HG03280 (cell line): ENCODE measurements around the gene MGAT5B.

ENCODE experiments used
- ATAC-seq: cut with Tn5 transposase; IDR thresholded peaks from one replicate; pipeline ENCODE4 v1.9.1; 2021; ENCODE audit warnings: mild to moderate bottlenecking, moderate library complexity; ENCODE audit not compliant: unreplicated experiment

The MGAT5B gene

GRCh38 chr17:76878568-76878967 is 10.4 kb downstream of the MGAT5B start:
- ATAC-seq = no peak

DNA sequence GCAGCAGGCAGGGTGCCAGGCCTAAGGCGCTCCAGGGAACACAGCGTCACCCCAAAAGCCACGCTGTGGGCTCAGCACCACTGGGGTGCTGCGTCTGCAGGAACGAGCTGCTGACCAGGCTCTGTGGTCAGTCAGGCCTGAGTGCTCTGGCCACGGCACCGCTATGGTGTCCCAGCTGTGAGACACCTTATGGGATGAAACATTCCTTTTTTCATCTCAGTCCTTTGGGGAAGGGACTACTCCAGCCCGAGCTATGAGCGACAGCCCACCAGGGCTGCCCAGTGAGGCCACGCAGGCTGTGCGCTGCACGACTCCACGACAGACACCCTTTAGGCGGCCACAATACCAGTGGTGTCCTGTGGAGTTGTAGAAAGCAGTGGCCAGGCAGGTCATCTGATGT is 11.1 kb downstream of the MGAT5B start:
- ATAC-seq = no peak

DNA sequence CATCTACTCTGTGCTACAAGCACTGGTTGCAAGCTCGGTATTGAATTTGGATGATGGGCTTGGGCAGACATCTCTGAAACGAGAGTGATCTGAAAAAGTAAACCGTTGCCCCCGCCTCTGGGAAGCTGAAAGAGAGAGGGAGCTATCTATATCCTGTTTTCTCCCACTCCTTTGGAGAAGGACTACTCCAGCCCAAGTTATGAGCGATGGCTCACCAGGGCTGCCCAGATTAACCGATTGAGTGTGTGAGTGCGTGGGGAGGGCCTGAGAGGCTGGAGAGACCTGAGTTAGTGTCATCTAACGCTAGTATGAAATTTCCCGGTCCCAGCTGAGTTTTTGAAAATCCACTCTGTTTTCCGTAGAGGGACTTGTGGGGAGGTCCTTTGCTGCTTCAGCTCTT is 11.5 kb downstream of the MGAT5B start:
- no peak for ATAC-seq

DNA sequence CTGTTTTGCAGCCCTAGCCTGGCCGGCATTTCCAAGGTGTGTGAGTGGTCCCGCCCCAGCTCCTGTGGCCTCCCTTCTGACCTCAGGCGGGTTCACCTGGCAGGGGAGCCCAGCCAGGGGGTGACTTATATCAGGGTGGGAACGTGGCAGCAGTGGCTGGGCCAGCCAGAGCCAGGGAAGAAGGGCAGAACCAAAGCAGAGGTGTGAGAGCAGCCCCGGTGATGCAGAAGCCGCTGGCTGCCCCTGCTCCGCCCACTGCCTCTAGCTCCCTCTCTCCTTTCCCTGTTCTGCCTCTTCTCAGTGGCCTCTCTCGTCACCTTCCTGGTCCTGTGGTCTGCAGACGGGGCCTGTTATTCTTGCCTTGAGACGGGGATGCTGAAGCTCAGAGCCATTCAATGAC is 12.1 kb downstream of the MGAT5B start:
- ATAC-seq = no peak

GRCh38 chr17:76880971-76881370 is 12.8 kb downstream of the MGAT5B start:
- no peak for ATAC-seq

GRCh38 chr17:76881408-76881807 is 13.2 kb downstream of the MGAT5B start:
- ATAC-seq = no peak

DNA sequence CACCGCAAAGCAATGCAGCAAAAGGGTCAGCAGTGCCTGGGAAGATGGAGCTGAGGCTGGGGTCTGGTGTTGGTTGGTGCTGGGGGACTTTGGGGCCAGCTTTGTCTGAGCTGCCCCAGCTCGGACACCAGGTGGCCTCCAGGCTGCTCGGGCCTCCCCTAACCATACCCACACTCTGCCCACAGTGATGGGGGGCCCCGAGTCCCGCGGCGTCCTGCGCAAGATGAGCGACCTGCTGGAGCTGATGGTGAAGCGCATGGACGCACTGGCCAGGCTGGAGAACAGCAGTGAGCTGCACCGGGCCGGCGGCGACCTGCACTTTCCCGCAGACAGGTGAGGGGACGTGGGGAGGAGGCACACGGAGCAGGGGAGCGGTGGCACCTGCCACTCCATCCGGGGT is 13.8 kb downstream of the MGAT5B start:
- no peak for ATAC-seq

DNA sequence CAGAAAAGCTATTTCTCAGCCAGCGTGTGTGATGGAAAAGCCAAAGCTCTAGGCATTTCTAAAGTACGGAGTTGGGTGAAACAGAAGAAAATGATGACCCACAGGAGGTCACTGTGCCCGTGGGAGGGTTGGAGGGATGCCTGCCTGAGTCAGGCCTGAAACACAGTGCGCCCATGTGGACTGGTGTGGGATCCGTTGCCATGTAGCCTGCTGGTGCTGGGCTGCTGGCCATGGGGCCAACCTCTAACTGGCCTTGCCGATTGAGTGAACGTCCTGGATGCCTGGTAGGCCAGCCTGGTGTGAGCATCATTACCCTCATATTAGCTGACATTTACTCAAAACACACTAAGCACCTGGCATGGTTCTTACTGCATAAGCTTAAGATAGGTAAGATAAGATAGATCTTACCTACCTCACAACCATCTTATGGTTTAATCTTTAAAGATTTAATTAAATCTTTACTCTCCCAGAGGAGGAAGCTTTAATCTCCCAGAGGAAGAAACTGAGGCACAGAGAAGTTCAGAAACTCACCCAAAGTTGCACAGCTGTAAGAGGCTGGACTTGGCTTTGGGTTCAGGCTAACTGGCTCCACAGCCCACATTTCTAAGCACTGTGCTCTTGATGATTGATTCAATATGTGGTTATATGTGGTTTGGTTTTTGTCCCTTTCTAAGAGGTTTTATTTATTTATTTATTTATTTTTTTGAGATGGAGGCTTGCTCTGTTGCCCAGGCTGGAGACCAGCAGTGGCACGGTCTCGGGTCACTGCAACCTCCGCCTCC is 15.7 kb downstream of the MGAT5B start:
- ATAC-seq = no peak

DNA sequence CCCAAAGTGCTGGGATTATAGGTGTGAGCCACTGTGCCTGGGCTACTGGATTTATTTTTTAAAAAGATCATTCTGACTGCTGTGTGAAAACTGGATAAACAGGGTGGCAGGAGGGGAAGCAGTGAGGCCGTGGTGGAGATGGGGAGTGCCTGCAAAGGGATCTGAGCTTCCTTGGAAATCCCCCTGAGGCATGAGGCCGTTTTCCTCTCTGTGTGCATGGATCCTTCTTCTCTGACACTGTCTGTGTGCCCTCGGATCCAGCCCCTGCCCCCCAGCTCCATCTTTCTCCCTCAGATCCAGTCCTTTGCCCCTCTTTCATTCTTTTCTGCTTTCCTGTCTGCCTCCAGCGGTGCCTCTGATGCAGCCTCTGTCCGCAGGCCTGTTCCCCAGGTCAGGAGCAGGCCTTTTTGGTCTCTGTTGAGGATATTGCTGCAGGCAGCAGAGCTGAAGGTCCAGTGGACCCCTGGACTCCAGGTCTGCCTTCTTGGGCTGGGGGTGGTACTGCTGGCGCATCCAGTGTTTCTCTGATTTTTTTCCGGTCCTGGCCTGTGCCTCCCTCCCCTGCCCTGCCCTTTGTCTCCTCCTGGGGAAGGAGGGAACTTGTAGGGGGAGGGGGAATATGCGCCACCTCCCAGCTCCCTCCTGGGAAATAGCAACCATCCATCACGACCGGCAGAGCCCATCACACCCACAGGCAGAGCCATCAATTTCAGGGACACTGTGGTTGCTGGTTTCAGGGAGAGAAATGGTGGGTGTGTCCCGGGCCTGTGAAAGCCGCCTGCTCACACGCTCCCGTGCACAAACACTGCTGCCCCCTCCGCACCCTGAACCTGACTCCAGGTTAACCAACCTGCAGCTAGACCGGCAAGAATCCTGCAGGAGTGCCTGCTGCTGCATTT is 17.0 kb downstream of the MGAT5B start:
- ATAC-seq = no peak

GRCh38 chr17:76885894-76886290 is 17.7 kb downstream of the MGAT5B start:
- no peak for ATAC-seq

DNA sequence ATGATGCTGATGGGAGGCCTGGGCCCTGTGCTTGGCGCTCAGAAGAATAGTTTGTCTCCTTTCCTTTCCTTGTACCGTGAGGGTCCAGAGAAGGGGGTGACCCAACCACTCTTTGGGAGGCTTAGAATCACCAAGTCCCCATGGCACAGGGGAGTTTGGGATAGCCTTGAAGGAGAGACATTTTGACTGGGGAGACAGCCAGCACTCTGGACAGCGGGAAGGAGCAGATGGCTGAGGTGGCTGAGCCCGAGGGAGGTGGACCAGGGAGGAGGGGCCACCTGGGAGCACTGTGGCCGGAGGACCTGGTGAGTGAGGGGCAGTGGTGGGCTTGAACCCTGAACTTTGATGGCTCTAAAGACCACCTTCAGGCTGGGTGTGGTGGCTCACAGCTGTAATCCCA is 18.2 kb downstream of the MGAT5B start:
- ATAC-seq = no peak

GRCh38 chr17:76887802-76888201 is 19.6 kb downstream of the MGAT5B start:
- ATAC-seq = no peak

- ATAC-seq = no peak
Measured at GRCh38 chr17:76888661-76889060, 20.5 kb downstream of the MGAT5B start.

- no peak for ATAC-seq
Measured at GRCh38 chr17:76889323-76889722, 21.1 kb downstream of the MGAT5B start.

- no peak for ATAC-seq
Measured at GRCh38 chr17:76892329-76892728, 24.1 kb downstream of the MGAT5B start.

DNA sequence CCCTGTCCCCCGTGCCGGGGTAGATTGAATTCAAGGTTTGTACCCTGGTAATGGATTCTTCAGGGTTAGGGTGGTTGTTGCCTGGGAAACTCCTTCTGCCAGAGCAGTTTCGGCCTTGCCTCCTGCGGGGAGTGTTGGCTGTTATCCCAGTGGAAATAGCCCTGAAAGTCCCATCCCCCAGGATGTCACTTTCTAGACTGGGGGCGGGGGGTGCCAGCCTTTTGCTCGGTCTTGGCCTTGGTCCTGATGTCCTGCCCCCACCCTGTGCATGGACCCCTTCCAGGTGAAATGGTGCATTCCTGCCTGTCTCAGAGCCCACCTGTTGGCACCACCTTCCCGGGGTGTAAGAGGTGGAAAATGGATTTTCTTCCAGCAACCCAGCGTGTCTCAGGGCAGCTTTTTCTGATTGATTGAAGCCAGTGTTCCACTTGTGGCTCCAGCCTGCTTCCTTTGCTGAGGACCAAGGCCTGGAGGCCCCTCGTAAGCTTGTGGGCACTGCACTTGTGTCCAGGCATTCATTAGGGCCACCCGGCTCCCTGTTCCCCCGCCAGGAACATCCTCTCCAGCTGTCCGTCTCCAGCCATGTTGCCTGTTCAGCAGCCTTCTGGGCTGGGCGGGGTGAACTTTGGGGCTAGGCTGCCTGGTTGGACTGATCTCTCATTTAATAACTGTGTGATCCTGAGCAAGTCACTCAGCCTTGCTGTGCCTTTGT is 25.6 kb downstream of the MGAT5B start:
- ATAC-seq = no peak

- no peak for ATAC-seq
Measured at GRCh38 chr17:76894842-76895241, 26.6 kb downstream of the MGAT5B start.

DNA sequence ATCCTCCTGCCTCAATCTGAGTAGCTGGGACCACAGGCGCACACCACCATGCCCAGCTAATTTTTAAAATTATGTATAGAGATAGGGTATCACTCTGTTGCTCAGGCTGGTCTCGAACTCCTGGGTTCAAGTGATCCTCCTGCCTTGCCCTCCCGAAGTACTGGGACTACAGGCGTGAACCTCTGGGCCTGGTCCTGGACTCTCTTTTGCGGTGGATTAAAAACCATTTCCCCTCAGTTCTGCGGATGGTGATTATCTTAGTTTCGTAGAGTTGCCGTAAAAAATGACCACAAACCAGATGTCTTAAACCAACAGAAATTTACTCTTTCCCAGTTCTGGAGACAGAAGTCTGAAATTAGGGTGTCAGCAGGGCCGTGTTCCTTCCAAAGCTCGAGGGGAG is 28.8 kb downstream of the MGAT5B start:
- no peak for ATAC-seq

- ATAC-seq = no peak
Measured at GRCh38 chr17:76899414-76899813, 31.2 kb downstream of the MGAT5B start.

- ATAC-seq = no peak
Measured at GRCh38 chr17:76900723-76901122, 32.5 kb downstream of the MGAT5B start.

GRCh38 chr17:76901542-76902197 is 33.5 kb downstream of the MGAT5B start:
- ATAC-seq = no peak
